ENCODE results near the gene FBXW12. TPM values are rescaled to one million over a fixed set of nuclear protein-coding genes. Genes with fewer than 3 reads are reported as not detected.

The FBXW12 gene
- total RNA-seq, 2 experiments from 2014 or later: not detected

DNA sequence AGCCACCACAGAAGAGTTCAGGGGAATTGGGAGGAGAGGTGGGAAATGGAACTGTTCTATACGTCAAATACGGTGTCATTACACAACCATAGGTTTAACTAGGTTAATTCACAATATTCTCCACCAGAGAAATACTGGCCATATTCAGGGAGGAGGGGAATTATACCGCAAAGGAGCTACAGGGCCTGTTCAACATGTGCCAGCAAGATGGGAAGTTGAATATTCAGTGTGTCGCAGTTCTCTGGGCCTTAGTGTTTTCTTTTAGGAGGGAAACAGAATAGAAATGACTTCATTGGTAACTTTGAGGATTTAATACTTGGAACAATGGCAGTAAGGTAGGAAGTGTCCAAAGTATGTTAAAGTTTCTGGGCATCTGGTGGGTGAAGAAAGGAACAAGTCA, 18.0 kb upstream of the FBXW12 start:
- H3K4me1 Mint-ChIP-seq: no peaks in the 10 kb centered on the region
- H3K27me3 Mint-ChIP-seq: peaks cover 27% of the 10 kb centered on the region
- H3K27ac Mint-ChIP-seq: no peak overlapping the region
- ChIA-PET POLR2A (no interaction called here), CTCF (no interaction called here)
- H3K36me3 Mint-ChIP-seq (ENCODE audit: low read depth): no peaks in the 10 kb centered on the region
- no peak overlapping the region for H3K4me3 Mint-ChIP-seq
- DNase-seq: no peak
- H3K9me3 Mint-ChIP-seq: no peaks in the 10 kb centered on the region

- ChIA-PET CTCF (no interaction called here), POLR2A (interaction anchor here (1.0 kb wide), 1 partner anchor 86 kb away, joined by 3 read pairs; no protein-coding TSS in a partner anchor)
- Mint-ChIP-seq H3K27me3 (peaks cover 34% of the 10 kb centered on the region), H3K4me1 (no peaks in the 10 kb centered on the region), H3K9me3 (peaks cover 2% of the 10 kb centered on the region), H3K27ac (no peak overlapping the region), H3K36me3 (ENCODE audit: low read depth) (no peaks in the 10 kb centered on the region), H3K4me3 (no peak overlapping the region)
- no peak for DNase-seq
These were observed 15.6 kb upstream of the FBXW12 start for GRCh38 chr3:48356419-48356818.

DNA sequence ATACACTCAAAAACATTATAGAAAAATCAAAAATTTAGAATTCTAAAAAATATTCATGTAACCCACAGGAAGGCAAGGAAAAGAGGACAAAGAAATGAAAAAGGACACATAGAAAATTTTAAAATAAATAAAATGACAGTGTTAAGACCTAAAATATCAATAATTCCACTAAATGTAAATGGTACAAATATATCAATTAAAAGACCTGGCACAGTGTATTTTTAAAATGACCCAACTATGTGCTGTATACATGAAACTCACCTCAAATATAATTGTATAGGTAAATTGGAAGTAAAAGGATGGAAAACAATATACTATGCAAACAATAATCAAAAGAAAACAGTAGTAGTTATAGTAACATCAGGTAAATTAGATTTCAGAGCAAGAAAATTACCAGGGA, 10.1 kb upstream of the FBXW12 start:
- Mint-ChIP-seq H3K27ac (no peak overlapping the region), H3K27me3 (peaks cover 28% of the 10 kb centered on the region), H3K4me1 (no peaks in the 10 kb centered on the region), H3K9me3 (peaks cover 13% of the 10 kb centered on the region), H3K36me3 (ENCODE audit: low read depth) (no peaks in the 10 kb centered on the region), H3K4me3 (no peak overlapping the region)
- POLR2A ChIA-PET: no interaction called here
- CTCF ChIA-PET: no interaction called here
- DNase-seq: no peak

GRCh38 chr3:48364840-48365239, 7.2 kb upstream of the FBXW12 start:
- H3K4me3 Mint-ChIP-seq: no peak overlapping the region
- POLR2A ChIA-PET: no interaction called here
- H3K27me3 Mint-ChIP-seq: peaks cover 19% of the 10 kb centered on the region
- CTCF ChIA-PET: no interaction called here
- DNase-seq: no peak
- H3K4me1 Mint-ChIP-seq: no peaks in the 10 kb centered on the region
- H3K36me3 Mint-ChIP-seq (ENCODE audit: low read depth): no peaks in the 10 kb centered on the region
- no peak overlapping the region for H3K27ac Mint-ChIP-seq
- H3K9me3 Mint-ChIP-seq: peaks cover 11% of the 10 kb centered on the region

DNA sequence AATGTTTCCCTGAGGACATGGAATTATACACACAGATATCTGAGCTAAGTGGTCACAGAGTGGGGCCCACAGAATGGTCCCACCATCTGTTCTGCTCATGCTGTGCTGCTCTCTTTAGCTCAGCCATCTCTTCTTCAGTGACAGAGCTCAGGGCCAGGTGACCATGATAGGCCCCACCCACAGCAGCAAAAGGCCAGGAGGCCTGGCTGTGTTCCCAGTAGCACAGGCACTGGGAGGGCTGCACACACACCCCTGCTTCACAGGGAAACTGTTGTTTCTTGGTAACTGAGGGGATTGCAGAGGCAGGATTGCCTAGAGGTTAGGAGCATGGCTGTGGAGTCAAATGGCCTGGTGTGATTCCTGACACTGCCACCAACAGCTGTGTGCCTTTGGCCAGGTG, 4.8 kb upstream of the FBXW12 start:
- Mint-ChIP-seq H3K27ac (no peak overlapping the region), H3K4me3 (no peak overlapping the region), H3K4me1 (no peaks in the 10 kb centered on the region), H3K9me3 (peaks cover 9% of the 10 kb centered on the region), H3K36me3 (ENCODE audit: low read depth) (no peaks in the 10 kb centered on the region), H3K27me3 (peaks cover 8% of the 10 kb centered on the region)
- no peak for DNase-seq
- ChIA-PET CTCF (interaction anchor here (0.7 to 1.0 kb wide), 2 partner anchors 33 to 87 kb away, joined by 3 to 4 read pairs; no protein-coding TSS in a partner anchor), POLR2A (no interaction called here)

GRCh38 chr3:48369693-48370332, 2.2 kb upstream of the FBXW12 start:
- DNase-seq: no peak
- Mint-ChIP-seq H3K27me3 (peaks cover 5% of the 10 kb centered on the region), H3K27ac (no peak overlapping the region), H3K4me1 (no peaks in the 10 kb centered on the region), H3K36me3 (ENCODE audit: low read depth) (no peaks in the 10 kb centered on the region), H3K9me3 (peaks cover 7% of the 10 kb centered on the region), H3K4me3 (no peak overlapping the region)
- ChIA-PET POLR2A (no interaction called here), CTCF (no interaction called here)

- no peak overlapping the region for H3K27ac Mint-ChIP-seq
- ChIA-PET POLR2A (no interaction called here), CTCF (no interaction called here)
- no peaks in the 10 kb centered on the region for H3K4me1 Mint-ChIP-seq
- H3K27me3 Mint-ChIP-seq: peaks cover 5% of the 10 kb centered on the region
- H3K4me3 Mint-ChIP-seq: no peak overlapping the region
- H3K36me3 Mint-ChIP-seq (ENCODE audit: low read depth): no peaks in the 10 kb centered on the region
- no peak for DNase-seq
- peaks cover 5% of the 10 kb centered on the region for H3K9me3 Mint-ChIP-seq
These were observed 1.7 kb upstream of the FBXW12 start for GRCh38 chr3:48370333-48370713.

DNA sequence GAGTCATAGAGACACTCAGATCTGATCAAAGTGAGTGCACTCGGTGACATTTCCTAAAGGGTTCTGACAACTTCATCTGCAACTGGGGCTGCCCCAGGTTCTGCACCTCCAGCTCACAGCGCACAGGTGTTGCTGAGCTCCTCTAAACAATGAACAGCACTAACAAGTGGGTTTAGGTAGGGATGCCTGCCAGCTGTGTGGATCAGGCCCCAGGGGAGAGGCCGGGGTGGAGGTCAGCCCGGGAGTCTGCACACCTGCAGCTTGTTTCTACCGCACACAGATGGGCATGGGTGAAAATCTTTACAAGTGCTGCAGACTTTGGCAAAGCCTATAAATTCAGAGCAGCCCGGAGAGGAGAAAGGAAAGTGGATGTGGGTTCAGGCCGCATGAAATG, 355 bp downstream of the FBXW12 start:
- H3K4me1 Mint-ChIP-seq: no peaks in the 10 kb centered on the region
- ChIA-PET POLR2A (interaction anchor here (1.0 kb wide), 2 partner anchors 132 to 302 kb away, joined by 3 read pairs; partner anchors contain the start of gene ZNF589), CTCF (interaction anchor here (1.2 kb wide), 1 partner anchor 64 kb away, joined by 3 read pairs; no protein-coding TSS in a partner anchor)
- no peaks in the 10 kb centered on the region for H3K9me3 Mint-ChIP-seq
- DNase-seq: no peak
- no peak overlapping the region for H3K4me3 Mint-ChIP-seq
- H3K27ac Mint-ChIP-seq: no peak overlapping the region
- H3K27me3 Mint-ChIP-seq: peaks cover under 1% of the 10 kb centered on the region
- H3K36me3 Mint-ChIP-seq (ENCODE audit: low read depth): no peaks in the 10 kb centered on the region

- ChIA-PET POLR2A (interaction anchor here (1.0 kb wide), 2 partner anchors 132 to 301 kb away, joined by 3 read pairs; partner anchors contain the start of gene ZNF589), CTCF (interaction anchor here (0.8 to 1.2 kb wide), 2 partner anchors 42 to 63 kb away, joined by 3 read pairs; no protein-coding TSS in a partner anchor)
- peaks cover 3% of the 10 kb centered on the region for H3K27me3 Mint-ChIP-seq
- H3K4me1 Mint-ChIP-seq: no peaks in the 10 kb centered on the region
- H3K9me3 Mint-ChIP-seq: no peaks in the 10 kb centered on the region
- H3K36me3 Mint-ChIP-seq (ENCODE audit: low read depth): no peaks in the 10 kb centered on the region
- no peak overlapping the region for H3K27ac Mint-ChIP-seq
- no peak overlapping the region for H3K4me3 Mint-ChIP-seq
- DNase-seq: no peak
These were observed 930 bp downstream of the FBXW12 start for GRCh38 chr3:48372862-48373435.

GRCh38 chr3:48387634-48388033, 15.6 kb downstream of the FBXW12 start:
- Mint-ChIP-seq H3K9me3 (no peaks in the 10 kb centered on the region), H3K36me3 (ENCODE audit: low read depth) (no peaks in the 10 kb centered on the region), H3K4me3 (no peak overlapping the region), H3K4me1 (no peaks in the 10 kb centered on the region), H3K27me3 (peaks cover 53% of the 10 kb centered on the region), H3K27ac (no peak overlapping the region)
- POLR2A ChIA-PET: no interaction called here
- DNase-seq: no peak
- CTCF ChIA-PET: interaction anchor here (0.8 to 1.5 kb wide), 2 partner anchors 9 to 48 kb away, joined by 3 to 5 read pairs; no protein-coding TSS in a partner anchor

- Mint-ChIP-seq H3K27ac (no peak overlapping the region), H3K36me3 (ENCODE audit: low read depth) (no peaks in the 10 kb centered on the region)
- CTCF ChIA-PET: interaction anchor here (1.0 kb wide), 1 partner anchor 12 kb away, joined by 3 read pairs; no protein-coding TSS in a partner anchor
These were observed 16.9 kb downstream of the FBXW12 start for GRCh38 chr3:48388966-48389365.

GRCh38 chr3:48394391-48394790, 22.4 kb downstream of the FBXW12 start:
- POLR2A ChIA-PET: interaction anchor here (0.6 kb wide), 1 partner anchor 366 kb away, joined by 4 read pairs; no protein-coding TSS in a partner anchor
- peaks cover 16% of the 10 kb centered on the region for H3K27me3 Mint-ChIP-seq

More at GRCh38 chr3:48388966-48389365, 16.9 kb downstream of the FBXW12 start:
- H3K4me1 Mint-ChIP-seq: no peaks in the 10 kb centered on the region
- peaks cover 43% of the 10 kb centered on the region for H3K27me3 Mint-ChIP-seq
- POLR2A ChIA-PET: no interaction called here
- no peak overlapping the region for H3K4me3 Mint-ChIP-seq
- no peak for DNase-seq
- H3K9me3 Mint-ChIP-seq: no peaks in the 10 kb centered on the region

DNA sequence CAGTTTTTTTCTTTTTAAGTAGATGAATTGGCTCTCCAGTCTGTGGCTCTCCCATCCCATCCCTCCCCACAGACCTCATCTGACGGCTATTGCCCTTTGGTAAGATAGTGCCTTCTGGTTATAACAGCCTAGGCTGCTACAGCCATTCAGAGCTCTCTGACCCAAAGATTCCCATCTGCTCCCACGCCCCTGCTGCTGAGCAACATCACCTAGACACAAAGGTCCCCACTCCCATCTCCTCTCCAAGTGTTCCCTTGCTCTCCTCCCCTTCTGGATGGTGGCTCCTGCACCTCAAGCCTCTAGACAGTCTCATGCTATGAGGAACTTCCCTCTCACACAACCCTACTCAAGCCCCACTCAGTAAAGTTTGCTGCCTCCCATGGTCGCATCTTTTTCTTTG, 23.7 kb downstream of the FBXW12 start:
- Mint-ChIP-seq H3K4me3 (no peak overlapping the region), H3K4me1 (no peaks in the 10 kb centered on the region), H3K36me3 (ENCODE audit: low read depth) (no peaks in the 10 kb centered on the region), H3K27me3 (peaks cover 13% of the 10 kb centered on the region), H3K9me3 (no peaks in the 10 kb centered on the region), H3K27ac (no peak overlapping the region)
- POLR2A ChIA-PET: no interaction called here
- DNase-seq: no peak
- CTCF ChIA-PET: interaction anchor here (0.9 kb wide), 1 partner anchor 40 kb away, joined by 4 read pairs; no protein-coding TSS in a partner anchor

More at GRCh38 chr3:48394391-48394790, 22.4 kb downstream of the FBXW12 start:
- no peak for DNase-seq
- H3K36me3 Mint-ChIP-seq (ENCODE audit: low read depth): no peaks in the 10 kb centered on the region
- CTCF ChIA-PET: interaction anchor here (1.2 kb wide), 1 partner anchor 41 kb away, joined by 4 read pairs; no protein-coding TSS in a partner anchor
- no peak overlapping the region for H3K27ac Mint-ChIP-seq
- H3K9me3 Mint-ChIP-seq: no peaks in the 10 kb centered on the region
- no peak overlapping the region for H3K4me3 Mint-ChIP-seq
- H3K4me1 Mint-ChIP-seq: no peaks in the 10 kb centered on the region

Measured in activated CD4-positive, alpha-beta memory T cell treated with anti-CD3 and anti-CD28 coated beads, Interleukin-2, amount 10 ng/mL, durations not matched to agents 7 days and 5 days (primary cell).